ENCODE data around the gene MYBPC1.

DNA sequence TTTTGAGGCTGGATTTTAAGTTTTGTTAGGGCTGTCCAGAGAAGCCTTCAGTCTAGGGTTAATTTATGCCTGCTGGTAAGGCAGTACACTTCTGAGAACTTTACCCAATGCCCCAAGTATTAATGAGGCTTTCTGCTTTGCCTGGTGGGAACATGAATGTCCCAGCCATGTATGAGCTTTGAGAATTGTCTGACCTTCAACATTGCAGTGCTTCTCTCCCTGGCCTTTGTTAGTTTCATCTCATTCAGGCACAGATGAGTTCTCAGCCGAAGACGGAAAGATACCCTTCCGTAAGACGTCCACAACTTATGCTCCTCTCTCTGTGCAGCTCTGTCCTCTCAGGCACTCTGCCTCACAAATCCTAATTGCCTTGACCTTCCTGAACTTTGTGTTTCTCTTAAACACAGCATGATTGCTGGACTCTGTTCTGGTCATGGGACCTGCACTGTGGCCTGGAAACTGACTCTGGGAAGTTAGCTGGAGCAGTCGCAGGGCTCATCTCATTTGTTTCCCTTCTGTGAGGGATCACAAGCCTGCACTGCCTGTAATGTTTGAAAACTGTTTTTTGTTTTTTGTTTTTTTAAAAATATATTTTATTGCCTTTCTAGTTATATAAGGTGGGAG, 118.4 kb downstream of the MYBPC1 start:
- TF ChIP-seq, protein P1, sequence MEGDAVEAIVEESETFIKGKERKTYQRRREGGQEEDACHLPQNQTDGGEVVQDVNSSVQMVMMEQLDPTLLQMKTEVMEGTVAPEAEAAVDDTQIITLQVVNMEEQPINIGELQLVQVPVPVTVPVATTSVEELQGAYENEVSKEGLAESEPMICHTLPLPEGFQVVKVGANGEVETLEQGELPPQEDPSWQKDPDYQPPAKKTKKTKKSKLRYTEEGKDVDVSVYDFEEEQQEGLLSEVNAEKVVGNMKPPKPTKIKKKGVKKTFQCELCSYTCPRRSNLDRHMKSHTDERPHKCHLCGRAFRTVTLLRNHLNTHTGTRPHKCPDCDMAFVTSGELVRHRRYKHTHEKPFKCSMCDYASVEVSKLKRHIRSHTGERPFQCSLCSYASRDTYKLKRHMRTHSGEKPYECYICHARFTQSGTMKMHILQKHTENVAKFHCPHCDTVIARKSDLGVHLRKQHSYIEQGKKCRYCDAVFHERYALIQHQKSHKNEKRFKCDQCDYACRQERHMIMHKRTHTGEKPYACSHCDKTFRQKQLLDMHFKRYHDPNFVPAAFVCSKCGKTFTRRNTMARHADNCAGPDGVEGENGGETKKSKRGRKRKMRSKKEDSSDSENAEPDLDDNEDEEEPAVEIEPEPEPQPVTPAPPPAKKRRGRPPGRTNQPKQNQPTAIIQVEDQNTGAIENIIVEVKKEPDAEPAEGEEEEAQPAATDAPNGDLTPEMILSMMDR (IDR thresholded peaks at IDR 0.05): no peak
- peak in 1 of 2 donors; percentile 50 for TF ChIP-seq POLR2A (IDR thresholded peaks at IDR 0.05)

Data from adrenal gland (tissue), 5 donors.